OCI-LY1 (cell line): Measurements from ENCODE around the gene DUXB.

Experiments used
- H2AFZ ChIP-seq: fragments of 200-600 bp; sonication (generic), shearing (Covaris generic); 2 replicates; pipeline ENCODE4 v1.6.0; 2014; ENCODE audit warnings: antibody characterized with exemption, mild to moderate bottlenecking, low read length
- H3F3A ChIP-seq: fragments of 200-600 bp; sonication (generic), shearing (Covaris generic); 2 replicates; pipeline ENCODE4 v1.6.0; 2014; ENCODE audit warnings: mild to moderate bottlenecking, antibody characterized with exemption, low read length, moderate library complexity; ENCODE audit not compliant: insufficient read depth
- H3K27ac ChIP-seq: fragments of 200-600 bp; sonication (generic); 2 replicates; pipeline ENCODE4 v1.5.1; 2014; ENCODE audit warnings: low read length, mixed run types, mild to moderate bottlenecking, low read depth; ENCODE audit not compliant: poor library complexity, severe bottlenecking
- H3K27me3 ChIP-seq: fragments of 200-600 bp; sonication (generic); 2 replicates; pipeline ENCODE4 v1.6.0; 2014; ENCODE audit warnings: antibody characterized with exemption, mild to moderate bottlenecking, low read length, moderate library complexity; ENCODE audit not compliant: insufficient read depth
- H3K36me3 ChIP-seq: fragments of 200-600 bp; sonication (generic); 2 replicates; pipeline ENCODE4 v1.6.1; 2014; ENCODE audit warnings: mild to moderate bottlenecking, antibody characterized with exemption, low read length, moderate library complexity, mixed read lengths; ENCODE audit not compliant: insufficient read depth
- H3K4me1 ChIP-seq: fragments of 200-600 bp; sonication (generic); 2 replicates; pipeline ENCODE4 v1.5.1; 2014; ENCODE audit warnings: mild to moderate bottlenecking, low read length, moderate library complexity; ENCODE audit not compliant: insufficient read depth, severe bottlenecking
- H3K4me2 ChIP-seq: fragments of 200-600 bp; sonication (generic), shearing (Covaris generic); 2 replicates; pipeline ENCODE4 v1.6.1; 2014; ENCODE audit warnings: low read length
- H3K4me3 ChIP-seq: fragments of 200-600 bp; sonication (generic); 2 replicates; pipeline ENCODE4 v1.5.1; 2014; ENCODE audit warnings: low read length, low read depth, mild to moderate bottlenecking, mixed read lengths; ENCODE audit not compliant: poor library complexity, severe bottlenecking
- H3K79me2 ChIP-seq: fragments of 200-600 bp; shearing (Covaris generic); 2 replicates; pipeline ENCODE4 v1.6.1; 2016; ENCODE audit warnings: mixed run types, low read length, mixed read lengths; ENCODE audit not compliant: insufficient read depth
- H3K9ac ChIP-seq: fragments of 200-600 bp; sonication (generic), shearing (Covaris generic); 2 replicates; pipeline ENCODE4 v1.6.1; 2014; ENCODE audit warnings: mild to moderate bottlenecking, low read length, mixed read lengths
- H3K9me2 ChIP-seq: fragments of 200-600 bp; sonication (generic), shearing (Covaris generic); 2 replicates; pipeline ENCODE4 v1.6.1; 2014; ENCODE audit warnings: low read depth, mild to moderate bottlenecking, low read length, mixed read lengths
- H3K9me3 ChIP-seq: fragments of 200-600 bp; shearing (Covaris generic); 2 replicates; pipeline ENCODE4 v1.6.1; 2014; ENCODE audit warnings: low read length, mixed read lengths
- H4K20me1 ChIP-seq: fragments of 200-600 bp; sonication (generic), shearing (Covaris generic); 2 replicates; pipeline ENCODE4 v1.6.0; 2016; ENCODE audit warnings: mild to moderate bottlenecking, low read length; ENCODE audit not compliant: insufficient read depth
- EZH2 ChIP-seq: fragments of 200-600 bp; sonication (generic), shearing (Covaris generic); IDR thresholded peaks from 2 replicates; pipeline ENCODE4 v1.8.0; 2017; ENCODE audit warnings: borderline replicate concordance, mixed run types, mild to moderate bottlenecking, antibody characterized with exemption, low read length, moderate library complexity, mixed read lengths
- TF ChIP-seq, protein P1 (sequence below): fragments of 200-600 bp; sonication (generic), shearing (Covaris generic); IDR thresholded peaks from 2 replicates; pipeline ENCODE4 v1.5.1; 2017; ENCODE audit warnings: mild to moderate bottlenecking, antibody characterized with exemption, low read length, moderate library complexity, mixed read lengths

DUXB gene, protein sequence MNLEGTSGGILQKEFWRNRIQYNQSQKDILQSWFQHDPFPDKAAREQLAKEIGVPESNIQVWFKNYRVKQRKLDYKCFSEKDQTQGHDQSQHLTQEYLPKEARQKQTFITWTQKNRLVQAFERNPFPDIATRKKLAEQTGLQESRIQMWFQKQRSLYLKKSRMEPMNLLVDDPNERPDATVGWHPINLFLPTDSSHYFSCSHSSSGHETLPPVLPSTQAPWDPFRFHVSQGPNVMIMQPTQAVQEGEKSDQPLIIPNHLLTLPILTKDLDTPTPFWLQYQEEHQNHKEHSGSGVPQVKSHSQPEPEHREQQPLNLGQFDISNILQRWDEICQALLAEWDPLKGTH

DNA sequence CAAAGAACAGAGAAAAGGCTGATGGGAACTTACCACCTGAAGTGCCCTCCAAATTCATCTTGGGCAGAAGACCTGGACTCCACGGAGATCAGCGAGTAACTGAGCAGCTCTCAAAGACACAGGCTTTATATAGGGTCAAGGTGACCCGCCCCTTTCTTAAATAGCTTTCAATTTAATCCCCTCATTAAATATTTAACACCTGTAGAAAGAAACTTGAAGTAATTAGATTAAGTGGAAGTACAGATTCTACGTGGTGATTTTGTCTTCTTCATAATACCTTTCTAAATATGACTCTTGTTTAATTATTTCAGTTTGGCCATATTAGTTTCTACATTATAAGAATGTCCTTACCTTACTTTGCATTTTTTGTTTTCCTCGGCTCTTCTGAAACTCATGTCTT, at the start of gene DUXB:
Gene DUXB, minus strand, starts transcription at position 101 of the 400 bp plus-strand sequence. Its CDS starts 43 bp downstream, at position 58.
- Histone ChIP-seq H3K4me1 (no peaks in the 10 kb centered on the region), H2AFZ (no peak within 1 kb of the TSS), H3K9ac (no peak within 1 kb of the TSS), H3K27ac (no peak within 1 kb of the TSS), H3K4me3 (no peak within 1 kb of the TSS), H3K4me2 (no peak within 1 kb of the TSS), H3K36me3 (no peaks in the 10 kb centered on the region), H3K9me2 (no peaks in the 10 kb centered on the region), H3K9me3 (no peaks in the 10 kb centered on the region), H4K20me1 (no peaks in the 10 kb centered on the region), H3F3A (no peaks in the 10 kb centered on the region), H3K79me2 (no peaks in the 10 kb centered on the region), H3K27me3 (no peaks in the 10 kb centered on the region)
- TF ChIP-seq, protein P1, sequence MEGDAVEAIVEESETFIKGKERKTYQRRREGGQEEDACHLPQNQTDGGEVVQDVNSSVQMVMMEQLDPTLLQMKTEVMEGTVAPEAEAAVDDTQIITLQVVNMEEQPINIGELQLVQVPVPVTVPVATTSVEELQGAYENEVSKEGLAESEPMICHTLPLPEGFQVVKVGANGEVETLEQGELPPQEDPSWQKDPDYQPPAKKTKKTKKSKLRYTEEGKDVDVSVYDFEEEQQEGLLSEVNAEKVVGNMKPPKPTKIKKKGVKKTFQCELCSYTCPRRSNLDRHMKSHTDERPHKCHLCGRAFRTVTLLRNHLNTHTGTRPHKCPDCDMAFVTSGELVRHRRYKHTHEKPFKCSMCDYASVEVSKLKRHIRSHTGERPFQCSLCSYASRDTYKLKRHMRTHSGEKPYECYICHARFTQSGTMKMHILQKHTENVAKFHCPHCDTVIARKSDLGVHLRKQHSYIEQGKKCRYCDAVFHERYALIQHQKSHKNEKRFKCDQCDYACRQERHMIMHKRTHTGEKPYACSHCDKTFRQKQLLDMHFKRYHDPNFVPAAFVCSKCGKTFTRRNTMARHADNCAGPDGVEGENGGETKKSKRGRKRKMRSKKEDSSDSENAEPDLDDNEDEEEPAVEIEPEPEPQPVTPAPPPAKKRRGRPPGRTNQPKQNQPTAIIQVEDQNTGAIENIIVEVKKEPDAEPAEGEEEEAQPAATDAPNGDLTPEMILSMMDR, result no peak
- TF ChIP-seq EZH2, result no peak

DNA sequence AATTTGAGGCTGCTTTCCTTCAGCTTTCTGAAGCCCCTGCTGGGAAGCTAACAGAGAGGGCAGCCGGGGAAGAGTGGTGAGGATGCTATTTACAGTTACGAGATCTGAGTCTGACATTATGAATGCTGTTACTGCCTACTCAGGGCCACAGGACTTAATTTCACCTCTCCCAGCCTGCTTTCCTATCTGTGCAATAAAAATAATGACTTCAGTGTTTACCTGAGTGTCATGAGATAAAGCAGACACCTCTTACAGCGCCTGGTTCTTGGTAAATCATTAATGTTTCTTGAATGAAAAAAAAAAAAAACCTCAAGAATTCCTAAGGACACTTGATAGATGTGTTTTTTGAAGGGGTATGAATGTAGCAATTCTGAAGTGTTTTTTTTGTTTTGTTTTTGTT, 49.3 kb upstream of the DUXB start:
- Histone ChIP-seq H3K9me3 (no peaks in the 10 kb centered on the region), H3K9ac (no peak overlapping the region), H3K27me3 (no peaks in the 10 kb centered on the region; the same call in 1 of the 2 replicates), H2AFZ (no peak overlapping the region), H3K79me2 (no peaks in the 10 kb centered on the region), H3K4me3 (no peak overlapping the region), H3K27ac (no peak overlapping the region), H3K36me3 (no peaks in the 10 kb centered on the region), H4K20me1 (no peaks in the 10 kb centered on the region), H3K9me2 (no peaks in the 10 kb centered on the region), H3F3A (no peaks in the 10 kb centered on the region), H3K4me2 (no peak overlapping the region), H3K4me1 (no peaks in the 10 kb centered on the region)
- TF ChIP-seq, protein P1, result no peak
- no peak for TF ChIP-seq EZH2

GRCh38 chr16:75746359-75746758, 45.1 kb upstream of the DUXB start:
- Histone ChIP-seq H3K9me3 (peaks cover 25% of the 10 kb centered on the region), H3K27me3 (no peaks in the 10 kb centered on the region), H3K79me2 (no peaks in the 10 kb centered on the region), H3K4me2 (no peak overlapping the region), H4K20me1 (no peaks in the 10 kb centered on the region), H3K4me1 (no peaks in the 10 kb centered on the region), H3K27ac (no peak overlapping the region), H3K9me2 (no peaks in the 10 kb centered on the region), H3K36me3 (no peaks in the 10 kb centered on the region), H3K9ac (no peak overlapping the region), H2AFZ (no peak overlapping the region), H3K4me3 (no peak overlapping the region), H3F3A (no peaks in the 10 kb centered on the region)
- no peak for TF ChIP-seq EZH2
- TF ChIP-seq, protein P1, result no peak
